GM23338 (cell line): ENCODE results near the gene SRP14. TPM values are rescaled to one million over a fixed set of nuclear protein-coding genes. Genes with fewer than 3 reads are reported as not detected.

ENCODE experiments used
- ATAC-seq: fragments of 200-7000 bp; cut with Tn5 transposase; 3 replicates; pipeline ENCODE4 v1.9.1; 2020
- DNase-seq: peaks from one replicate; pipeline ENCODE4 v3.0.0-alpha.2; 2015; ENCODE audit warnings: low spot score
- H2AFZ ChIP-seq: fragments of 200-600 bp; sonication (generic); 2 replicates; pipeline ENCODE4 v1.8.0; 2016; ENCODE audit warnings: antibody characterized with exemption, mild to moderate bottlenecking, moderate library complexity
- H3F3A ChIP-seq: fragments of 200-600 bp; sonication (generic); replicated peaks from 2 replicates; pipeline ENCODE4 v1.8.0; 2017; ENCODE audit warnings: antibody characterized with exemption, mixed run types, low read depth
- H3K27ac ChIP-seq: fragments of 200-600 bp; sonication (generic); 2 replicates; pipeline ENCODE4 v1.6.1; 2016; ENCODE audit warnings: low read depth
- H3K27me3 ChIP-seq: fragments of 200-600 bp; sonication (generic); 2 replicates; pipeline ENCODE4 v1.8.0; 2016; ENCODE audit warnings: mild to moderate bottlenecking, mixed run types, moderate library complexity; ENCODE audit not compliant: insufficient read depth
- H3K36me3 ChIP-seq: fragments of 200-600 bp; sonication (generic); 2 replicates; pipeline ENCODE4 v1.8.0; 2016; ENCODE audit warnings: mild to moderate bottlenecking; ENCODE audit not compliant: insufficient read depth
- H3K4me1 ChIP-seq: fragments of 200-600 bp; sonication (generic); 2 replicates; pipeline ENCODE4 v1.8.0; 2016; ENCODE audit warnings: mild to moderate bottlenecking, moderate library complexity; ENCODE audit not compliant: insufficient read depth
- H3K4me2 ChIP-seq: fragments of 200-600 bp; sonication (generic); 2 replicates; pipeline ENCODE4 v1.7.1; 2017; ENCODE audit warnings: mixed run types
- H3K4me3 ChIP-seq: fragments of 200-600 bp; sonication (generic); 2 replicates; pipeline ENCODE4 v1.6.1; 2016; ENCODE audit warnings: mixed run types
- H3K79me2 ChIP-seq: fragments of 200-600 bp; sonication (generic); replicated peaks from 2 replicates; pipeline ENCODE4 v1.8.0; 2017; ENCODE audit warnings: mild to moderate bottlenecking; ENCODE audit not compliant: insufficient read depth
- H3K9me2 ChIP-seq: fragments of 200-600 bp; sonication (generic); 2 replicates; pipeline ENCODE4 v1.8.0; 2017; ENCODE audit not compliant: insufficient read depth
- H4K20me1 ChIP-seq: fragments of 200-600 bp; sonication (generic); replicated peaks from 2 replicates; pipeline ENCODE4 v1.8.0; 2017; ENCODE audit warnings: mild to moderate bottlenecking; ENCODE audit not compliant: insufficient read depth
- H3K27ac Mint-ChIP-seq: 2 replicates; pipeline ENCODE4 v1.8.0; 2020; ENCODE audit warnings: inconsistent platforms, mild to moderate bottlenecking, moderate library complexity, mixed read lengths
- H3K27me3 Mint-ChIP-seq: 3 replicates; pipeline ENCODE4 v1.8.0; 2022; ENCODE audit warnings: low read depth, mild to moderate bottlenecking, moderate library complexity, mixed read lengths, inconsistent platforms; ENCODE audit not compliant: insufficient read depth, poor library complexity
- H3K36me3 Mint-ChIP-seq: 3 replicates; pipeline ENCODE4 v1.8.0; 2021; ENCODE audit warnings: low read depth, mild to moderate bottlenecking, inconsistent platforms, moderate library complexity, mixed read lengths
- H3K4me1 Mint-ChIP-seq: 3 replicates; pipeline ENCODE4 v1.8.0; 2020; ENCODE audit warnings: mild to moderate bottlenecking, inconsistent platforms, mixed read lengths
- H3K4me3 Mint-ChIP-seq: 3 replicates; pipeline ENCODE4 v1.8.0; 2021; ENCODE audit warnings: moderate library complexity, mild to moderate bottlenecking, inconsistent platforms, mixed read lengths
- H3K9me3 Mint-ChIP-seq: 3 replicates; pipeline ENCODE4 v1.8.0; 2020; ENCODE audit warnings: moderate library complexity, mild to moderate bottlenecking, inconsistent platforms, mixed read lengths
- CTCF ChIP-seq, 2 experiments: fragments of 200-600 bp in 1 of 2; sonication (generic) in 1 of 2; conservative IDR thresholded peaks; 2 replicates each; pipeline versions ENCODE4 v1.5.1 to v1.6.1; 2016 to 2017; ENCODE audit warnings: antibody characterized with exemption in 2 of 2, low read depth in 2 of 2, mild to moderate bottlenecking in 2 of 2, moderate library complexity in 1 of 2
- JUNB ChIP-seq: IDR thresholded peaks from one replicate; pipeline ENCODE4 v1.6.1; 2016; ENCODE audit warnings: antibody characterized with exemption; ENCODE audit not compliant: unreplicated experiment
- POLR2AphosphoS5 ChIP-seq: IDR thresholded peaks from 2 replicates; pipeline ENCODE4 v1.6.1; 2016; ENCODE audit warnings: antibody characterized with exemption, low read depth
- STAT1 ChIP-seq: IDR thresholded peaks from one replicate; pipeline ENCODE4 v1.6.1; 2016; ENCODE audit warnings: antibody characterized with exemption; ENCODE audit not compliant: unreplicated experiment
- ZNF114 ChIP-seq: fragments of 250-450 bp; sonication (Bioruptor Pico); IDR thresholded peaks from 2 replicates; pipeline ENCODE4 v1.5.0; 2020; ENCODE audit warnings: mild to moderate bottlenecking, moderate library complexity
- ZNF331 ChIP-seq: fragments of 250-450 bp; sonication (Bioruptor Pico); IDR thresholded peaks from 2 replicates; pipeline ENCODE4 v1.5.0; 2020; ENCODE audit warnings: low read depth, mild to moderate bottlenecking, moderate library complexity
- ZNF462 ChIP-seq: fragments of 250-450 bp; sonication (Bioruptor Pico); IDR thresholded peaks from 2 replicates; pipeline ENCODE4 v1.5.0; 2020; ENCODE audit warnings: mild to moderate bottlenecking, moderate library complexity
- polyA plus RNA-seq: library from polyadenylated mRNA; unstranded; fragments of >200 nt; fragmentation: Nextera tagmentation; extraction: Ambion mirVana; gene quantifications from 2 replicates; pipeline ENCODE4 v1.2.1, GENCODE V29; 2016
- total RNA-seq: library from RNA; depleted of rRNA; stranded (reverse); fragments of >200 nt; shearing (Covaris generic); gene quantifications from 2 replicates; pipeline ENCODE4 v1.2.3, GENCODE V29; 2014
- TF ChIP-seq, protein P1 (sequence below): IDR thresholded peaks from 2 replicates; pipeline ENCODE4 v1.6.1; 2016; ENCODE audit warnings: antibody characterized with exemption

The SRP14 gene
- total and polyA plus RNA-seq, 2 experiments from 2014 or later: 249 to 1,412 TPM

DNA sequence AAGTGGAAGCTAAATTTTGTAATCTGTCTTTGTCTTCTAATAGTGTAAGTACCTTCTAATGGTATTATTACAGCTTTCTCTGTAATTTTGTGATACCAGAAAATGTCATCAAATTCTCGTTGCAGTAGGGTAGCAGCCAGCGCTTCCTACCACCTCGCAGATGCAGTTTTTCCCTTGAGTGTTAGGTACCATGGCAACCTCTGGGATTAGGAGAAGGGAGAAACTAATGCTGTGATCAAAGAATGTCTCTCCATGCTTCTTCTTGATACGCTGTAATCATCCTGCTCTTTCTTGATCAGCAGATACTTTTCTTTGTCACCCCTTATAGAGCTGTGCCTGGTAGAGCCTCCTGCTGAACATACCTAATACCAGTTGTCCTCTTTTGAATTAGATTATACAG, 27.7 kb downstream of the SRP14 start:
- Histone ChIP-seq H3K27me3 (no peaks in the 10 kb centered on the region), H3K4me3 (no peak overlapping the region), H3K27ac (peak overlapping the region; percentile 50; the same call in 1 of the 2 replicates), H3K9me2 (peaks cover 3% of the 10 kb centered on the region; the same call in 1 of the 2 replicates), H3K4me2 (no peak overlapping the region), H4K20me1 (no peaks in the 10 kb centered on the region), H2AFZ (no peak overlapping the region), H3K79me2 (no peaks in the 10 kb centered on the region), H3F3A (peaks cover 10% of the 10 kb centered on the region), H3K4me1 (no peaks in the 10 kb centered on the region), H3K36me3 (peaks cover 89% of the 10 kb centered on the region)
- peaks cover 96% of the 10 kb centered on the region for H3K36me3 Mint-ChIP-seq
- H3K4me1 Mint-ChIP-seq: no peaks in the 10 kb centered on the region
- TF ChIP-seq POLR2AphosphoS5 (no peak), ZNF114 (no peak), ZNF462 (no peak), STAT1 (no peak), CTCF (conservative IDR thresholded peaks at IDR 0.05; ENCODE audit: low read depth in 2 of 2) (no peak), JUNB (no peak), ZNF331 (CRISPR knock-in tag) (no peak)
- TF ChIP-seq, protein P1, sequence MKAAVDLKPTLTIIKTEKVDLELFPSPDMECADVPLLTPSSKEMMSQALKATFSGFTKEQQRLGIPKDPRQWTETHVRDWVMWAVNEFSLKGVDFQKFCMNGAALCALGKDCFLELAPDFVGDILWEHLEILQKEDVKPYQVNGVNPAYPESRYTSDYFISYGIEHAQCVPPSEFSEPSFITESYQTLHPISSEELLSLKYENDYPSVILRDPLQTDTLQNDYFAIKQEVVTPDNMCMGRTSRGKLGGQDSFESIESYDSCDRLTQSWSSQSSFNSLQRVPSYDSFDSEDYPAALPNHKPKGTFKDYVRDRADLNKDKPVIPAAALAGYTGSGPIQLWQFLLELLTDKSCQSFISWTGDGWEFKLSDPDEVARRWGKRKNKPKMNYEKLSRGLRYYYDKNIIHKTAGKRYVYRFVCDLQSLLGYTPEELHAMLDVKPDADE: no peak
- H3K27me3 Mint-ChIP-seq: peaks cover 8% of the 10 kb centered on the region
- H3K27ac Mint-ChIP-seq: no peak overlapping the region
- DNase-seq: no peak
- ATAC-seq: no peak
- peaks cover 42% of the 10 kb centered on the region for H3K9me3 Mint-ChIP-seq
- H3K4me3 Mint-ChIP-seq: no peak overlapping the region
